Measurements from ENCODE around the gene TTC34.

DNA sequence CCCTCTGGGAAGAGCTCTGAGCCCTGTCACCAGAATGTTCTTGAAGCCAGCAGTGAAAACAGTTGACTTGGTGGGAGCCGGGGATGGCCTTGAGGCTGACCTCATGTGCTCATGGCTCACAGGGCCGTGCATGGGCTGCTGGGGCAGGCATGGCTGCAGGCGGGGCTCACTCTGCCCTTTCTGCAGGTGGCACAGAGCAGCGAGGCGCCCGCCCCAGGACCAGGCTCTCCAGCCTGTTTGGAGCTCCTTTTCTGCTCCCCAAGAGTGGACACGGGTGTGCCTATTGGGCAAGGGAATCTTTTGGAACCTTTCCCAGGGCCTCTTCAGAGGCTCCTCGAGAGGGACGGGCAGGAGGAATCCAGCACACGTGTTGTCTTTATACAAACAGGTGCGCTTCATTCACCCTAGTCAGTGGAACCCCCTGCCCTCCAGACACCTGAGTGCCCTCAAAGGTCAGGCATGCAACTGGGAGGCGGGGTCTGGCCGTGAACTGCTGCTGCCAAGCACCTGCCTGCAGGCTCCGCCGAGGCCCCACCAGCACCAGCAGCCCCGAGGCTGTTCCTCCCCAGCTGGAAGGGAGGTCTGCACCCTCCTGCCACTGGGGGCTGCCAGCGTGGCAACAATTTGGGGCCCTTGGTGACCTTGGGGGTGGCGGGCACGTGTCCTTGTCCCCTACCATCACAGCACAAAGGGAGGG is 2.6 kb upstream of the TTC34 start:
- TF ChIP-seq, protein P1, sequence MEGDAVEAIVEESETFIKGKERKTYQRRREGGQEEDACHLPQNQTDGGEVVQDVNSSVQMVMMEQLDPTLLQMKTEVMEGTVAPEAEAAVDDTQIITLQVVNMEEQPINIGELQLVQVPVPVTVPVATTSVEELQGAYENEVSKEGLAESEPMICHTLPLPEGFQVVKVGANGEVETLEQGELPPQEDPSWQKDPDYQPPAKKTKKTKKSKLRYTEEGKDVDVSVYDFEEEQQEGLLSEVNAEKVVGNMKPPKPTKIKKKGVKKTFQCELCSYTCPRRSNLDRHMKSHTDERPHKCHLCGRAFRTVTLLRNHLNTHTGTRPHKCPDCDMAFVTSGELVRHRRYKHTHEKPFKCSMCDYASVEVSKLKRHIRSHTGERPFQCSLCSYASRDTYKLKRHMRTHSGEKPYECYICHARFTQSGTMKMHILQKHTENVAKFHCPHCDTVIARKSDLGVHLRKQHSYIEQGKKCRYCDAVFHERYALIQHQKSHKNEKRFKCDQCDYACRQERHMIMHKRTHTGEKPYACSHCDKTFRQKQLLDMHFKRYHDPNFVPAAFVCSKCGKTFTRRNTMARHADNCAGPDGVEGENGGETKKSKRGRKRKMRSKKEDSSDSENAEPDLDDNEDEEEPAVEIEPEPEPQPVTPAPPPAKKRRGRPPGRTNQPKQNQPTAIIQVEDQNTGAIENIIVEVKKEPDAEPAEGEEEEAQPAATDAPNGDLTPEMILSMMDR (IDR thresholded peaks at IDR 0.05) = no peak
- TF ChIP-seq EP300 (IDR thresholded peaks at IDR 0.05) = no peak
- no peak for TF ChIP-seq POLR2AphosphoS5 (IDR thresholded peaks at IDR 0.05)
- no peak for TF ChIP-seq POLR2A (IDR thresholded peaks at IDR 0.05)
